Activated naive CD4-positive, alpha-beta T cell treated with Interleukin-2 at 50 U/mL for 16 hours (primary cell): ENCODE measurements around the gene SMKR1.
"Not testable (repeated sequence)": the region's sequence is repeated elsewhere in the genome, so short reads cannot be mapped to it uniquely, and the experiment has no call there.

ENCODE experiments used
- DNase-seq: peaks from one replicate; pipeline ENCODE4 v3.0.0-alpha.2; 2020

Gene SMKR1

DNA sequence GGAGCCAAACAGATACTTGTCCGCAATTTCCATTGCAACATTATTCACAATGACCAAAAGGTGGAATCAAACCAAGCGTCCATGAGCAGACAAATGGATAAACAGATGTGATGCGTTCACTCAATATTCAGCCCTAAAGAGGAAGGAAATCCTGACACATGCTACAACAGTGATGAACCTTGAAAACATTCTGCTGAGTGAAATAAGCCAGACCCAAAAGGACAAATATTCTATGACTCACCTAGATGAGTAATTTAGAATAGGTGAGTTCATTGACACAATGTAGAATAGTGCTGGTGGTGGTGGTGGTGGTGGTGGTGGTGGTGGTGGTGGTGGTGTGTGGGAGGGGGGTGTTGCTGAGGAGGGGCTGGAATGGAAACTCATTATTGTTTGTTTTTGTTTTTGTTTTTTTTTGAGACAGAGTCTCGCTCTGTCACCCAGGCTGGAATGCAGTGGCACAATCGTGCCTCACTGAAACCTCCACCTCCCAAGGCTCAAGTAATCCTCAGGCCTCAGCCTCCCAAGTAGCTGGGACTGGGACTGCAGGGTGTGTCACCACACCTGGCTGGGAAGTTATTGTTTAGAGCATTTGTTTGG, 28.6 kb downstream of the SMKR1 start:
- DNase-seq = peak; percentile 55

- no peak for DNase-seq
Measured at GRCh38 chr7:129531721-129532120, 29.4 kb downstream of the SMKR1 start.

DNA sequence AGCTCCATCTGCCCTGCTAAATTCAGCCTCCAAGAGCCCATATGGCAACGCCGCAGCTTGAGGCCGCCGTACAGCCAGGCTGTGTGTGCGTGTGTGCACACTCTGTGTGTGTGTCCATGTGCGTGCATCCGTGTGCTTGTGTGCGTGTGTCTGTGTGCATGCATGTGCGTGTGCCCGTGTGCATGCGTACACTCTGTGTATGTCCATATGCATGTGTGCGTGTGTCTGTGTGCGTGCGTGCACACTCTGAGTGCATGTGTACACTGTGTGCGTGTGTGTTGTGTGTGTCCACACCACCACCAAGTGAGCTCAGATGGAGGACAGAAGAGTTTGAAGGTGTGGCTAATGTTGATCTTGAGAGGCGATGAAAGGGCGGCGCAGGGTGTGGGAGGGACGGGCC, 30.0 kb downstream of the SMKR1 start:
- DNase-seq = no peak

- DNase-seq = not testable (repeated sequence)
Measured at GRCh38 chr7:129534558-129535274, 32.4 kb downstream of the SMKR1 start.

DNA sequence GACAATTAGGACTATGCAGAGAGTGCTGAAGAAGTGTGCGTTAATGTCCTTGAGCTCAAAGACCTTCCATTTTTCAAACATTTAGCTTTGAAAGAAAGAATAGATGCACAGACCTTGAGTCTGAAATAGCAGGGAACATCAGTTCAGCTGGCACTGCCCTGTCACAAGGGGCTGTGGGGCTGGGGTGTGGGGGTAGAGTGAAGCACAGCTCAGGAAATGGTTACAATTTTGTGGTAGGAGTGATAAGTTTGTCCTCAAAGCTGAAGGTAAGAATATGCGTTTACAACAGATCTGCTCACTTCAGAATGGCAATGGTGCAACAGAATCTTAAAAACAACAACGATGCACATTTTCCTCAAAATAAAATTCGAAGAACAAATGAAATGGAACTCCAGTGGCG, 33.6 kb downstream of the SMKR1 start:
- no peak for DNase-seq

DNA sequence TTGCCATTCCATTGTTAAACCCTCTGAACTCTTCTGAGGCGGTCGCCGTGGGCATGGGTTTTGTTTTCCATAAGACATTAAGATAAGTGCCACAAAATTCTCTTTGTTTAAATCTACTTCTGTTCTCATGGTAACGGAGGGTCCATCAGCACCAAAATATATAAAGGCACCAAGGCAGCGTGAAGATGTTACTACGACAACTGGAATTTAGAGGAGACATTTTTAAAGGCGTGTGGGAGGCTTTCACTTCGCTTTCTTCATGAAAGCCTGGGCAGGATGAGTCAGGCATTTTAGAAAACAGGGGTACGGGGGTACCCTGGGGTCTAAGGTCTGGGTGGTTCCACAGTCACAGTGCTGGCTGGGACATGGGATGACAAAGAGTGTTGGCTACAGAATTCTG, 34.0 kb downstream of the SMKR1 start:
- no peak for DNase-seq

- no peak for DNase-seq
Measured at GRCh38 chr7:129538790-129539189, 36.5 kb downstream of the SMKR1 start.

GRCh38 chr7:129540340-129540739, 38.0 kb downstream of the SMKR1 start:
- no peak for DNase-seq

GRCh38 chr7:129544700-129545099, 42.4 kb downstream of the SMKR1 start:
- no peak for DNase-seq

DNA sequence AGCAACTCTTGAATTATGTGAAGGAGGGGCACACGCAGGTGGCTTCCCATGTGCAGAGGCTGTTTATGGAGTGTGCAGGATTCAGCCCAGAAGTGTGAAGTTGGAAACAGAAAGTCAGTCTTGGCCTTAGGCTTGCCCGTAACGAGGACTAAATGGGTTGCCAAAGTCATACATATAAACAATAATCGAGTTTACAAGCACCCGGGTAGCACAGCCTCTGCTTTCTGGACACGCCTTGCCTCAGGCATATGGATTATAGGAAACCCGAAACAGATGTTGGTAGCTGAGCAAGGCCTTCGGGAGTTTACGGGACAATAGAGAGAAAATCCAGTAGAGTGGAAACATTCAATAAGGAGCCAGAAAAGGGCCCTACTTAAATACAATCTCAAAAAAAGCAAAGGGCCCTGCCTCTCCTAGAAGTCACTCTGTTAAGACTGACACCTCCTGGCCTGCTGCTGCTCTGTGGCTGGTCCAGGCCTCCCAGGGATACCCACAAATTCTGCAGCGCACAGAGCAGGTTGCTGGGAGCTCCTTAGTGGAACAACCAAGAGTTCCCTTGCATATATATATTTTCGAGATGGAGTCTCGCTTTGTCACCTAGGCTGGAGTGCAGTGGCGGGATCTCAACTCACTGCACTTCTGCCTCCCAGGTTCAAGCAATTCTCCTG, 48.5 kb downstream of the SMKR1 start:
- no peak for DNase-seq

- DNase-seq = peak; percentile 40
Measured at GRCh38 chr7:129553899-129554461, 51.6 kb downstream of the SMKR1 start.

- no peak for DNase-seq
Measured at GRCh38 chr7:129556607-129557133, 54.3 kb downstream of the SMKR1 start.

- DNase-seq = no peak
Measured at GRCh38 chr7:129557686-129558481, 55.6 kb downstream of the SMKR1 start.

- DNase-seq = no peak
Measured at GRCh38 chr7:129559564-129559963, 57.2 kb downstream of the SMKR1 start.

DNA sequence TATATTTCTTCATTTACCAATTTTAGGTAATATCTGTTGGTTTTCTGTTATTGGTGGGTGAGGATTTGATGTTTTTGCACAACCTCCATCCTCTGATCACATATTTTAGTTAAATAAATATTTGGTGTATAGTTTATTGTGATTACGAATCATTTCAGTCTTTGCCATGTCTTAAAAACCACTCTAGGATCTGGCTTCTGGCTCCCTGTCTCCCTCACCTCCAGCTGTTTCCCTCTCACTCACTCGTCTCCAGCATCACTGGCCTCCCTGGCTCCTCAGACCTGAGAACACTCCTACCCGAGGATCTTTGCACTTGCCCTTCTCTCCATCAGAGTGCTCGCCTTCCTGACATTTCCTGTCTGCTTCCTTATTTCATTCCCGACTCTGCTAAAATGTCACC, 58.5 kb downstream of the SMKR1 start:
- no peak for DNase-seq

- no peak for DNase-seq
Measured at GRCh38 chr7:129561677-129562359, 59.5 kb downstream of the SMKR1 start.
